PC-3 (cell line): ENCODE measurements around the gene TADA2A. TPM values are rescaled to one million over a fixed set of nuclear protein-coding genes. Genes with fewer than 3 reads are reported as not detected.

Experiments
- ATAC-seq: fragments of 200-7000 bp; cut with Tn5 transposase; 2 replicates; pipeline ENCODE4 v1.9.1; 2020; ENCODE audit warnings: mild to moderate bottlenecking, moderate library complexity
- BruUV-seq: library from RNA; stranded (reverse); fragments of 400-500 nt; replicated peaks from 2 replicates; lab custom pipeline; 2021; lab: Mats Ljungman, UMichigan
- CTCF ChIA-PET: fragments of 300-600 bp; sonication (Branson Sonifier 250); formaldehyde crosslinking; loops from one replicate; lab custom pipeline; 2022; ENCODE audit warnings: antibody characterized with exemption; lab: Charles Lee
- POLR2A ChIA-PET: fragments of 300-600 bp; sonication (Branson Sonifier 250); formaldehyde crosslinking; loops from one replicate; lab custom pipeline; 2022; ENCODE audit warnings: antibody characterized with exemption; ENCODE audit not compliant: unreplicated experiment; lab: Charles Lee
- DNase-seq: peaks from one replicate; pipeline ENCODE4 v3.0.0-alpha.2; 2015
- H2AFZ ChIP-seq: fragments of 300-600 bp; sonication (generic); 2 replicates; pipeline ENCODE4 v1.6.0; 2016; ENCODE audit warnings: antibody characterized with exemption, low read length
- H3F3A ChIP-seq: fragments of 300-600 bp; sonication (generic); one replicate; pipeline ENCODE4 v1.6.0; 2017; ENCODE audit warnings: antibody characterized with exemption, low read length, control low read depth, mild to moderate bottlenecking; ENCODE audit not compliant: unreplicated experiment
- H3K27ac ChIP-seq: fragments of 300-600 bp; sonication (generic); 2 replicates; pipeline ENCODE4 v1.5.1; 2016; ENCODE audit warnings: mild to moderate bottlenecking, low read length
- H3K27me3 ChIP-seq: fragments of 300-600 bp; sonication (generic); 2 replicates; pipeline ENCODE4 v1.6.1; 2016; ENCODE audit warnings: low read length, mixed read lengths
- H3K36me3 ChIP-seq: fragments of 300-600 bp; sonication (generic); 2 replicates; pipeline ENCODE4 v1.6.1; 2016; ENCODE audit warnings: low read depth, mixed run types, low read length, mixed read lengths
- H3K4me1 ChIP-seq: fragments of 300-600 bp; sonication (generic); 2 replicates; pipeline ENCODE4 v1.5.1; 2016; ENCODE audit warnings: low read length; ENCODE audit not compliant: insufficient read depth
- H3K4me2 ChIP-seq: fragments of 300-600 bp; sonication (generic); 2 replicates; pipeline ENCODE4 v1.6.0; 2016; ENCODE audit warnings: low read length
- H3K4me3 ChIP-seq: fragments of 300-600 bp; sonication (generic); 2 replicates; pipeline ENCODE4 v1.5.1; 2016; ENCODE audit warnings: mild to moderate bottlenecking, low read length, mixed read lengths
- H3K79me2 ChIP-seq: fragments of 300-600 bp; sonication (generic); 2 replicates; pipeline ENCODE4 v1.6.1; 2017; ENCODE audit warnings: low read length, mixed read lengths
- H3K9ac ChIP-seq: fragments of 300-600 bp; sonication (generic); 2 replicates; pipeline ENCODE4 v1.6.0; 2016; ENCODE audit warnings: mild to moderate bottlenecking, low read length
- H3K9me2 ChIP-seq: fragments of 300-600 bp; sonication (generic); replicated peaks from 2 replicates; pipeline ENCODE4 v1.6.1; 2016; ENCODE audit warnings: mixed run types, low read length, mixed read lengths
- H3K9me3 ChIP-seq: fragments of 300-600 bp; sonication (generic); 2 replicates; pipeline ENCODE4 v1.6.1; 2016; ENCODE audit warnings: low read length, mixed read lengths
- H4K20me1 ChIP-seq: fragments of 300-600 bp; sonication (generic); 2 replicates; pipeline ENCODE4 v1.6.1; 2016; ENCODE audit warnings: low read length, mixed read lengths
- CTCF ChIP-seq: fragments of 300-600 bp; sonication (generic); conservative IDR thresholded peaks from 2 replicates; pipeline ENCODE4 v1.5.1; 2017; ENCODE audit warnings: antibody characterized with exemption, low read depth, mild to moderate bottlenecking, low read length
- EZH2 ChIP-seq: fragments of 300-600 bp; sonication (generic); IDR thresholded peaks from one replicate; pipeline ENCODE4 v1.6.1; 2017; ENCODE audit warnings: antibody characterized with exemption, mild to moderate bottlenecking, low read length; ENCODE audit not compliant: unreplicated experiment
- EZH2phosphoT487 ChIP-seq: fragments of 300-600 bp; sonication (generic); IDR thresholded peaks from 2 replicates; pipeline ENCODE4 v1.6.1; 2018; ENCODE audit warnings: mild to moderate bottlenecking, antibody characterized with exemption, low read length, borderline replicate concordance
- intact Hi-C: fragments of 100-400 bp; cut with micrococcal nuclease; formaldehyde crosslinking; loops from 2 replicates; pipeline ENCODE4 v1.9.0; 2023
- total RNA-seq: library from RNA; depleted of rRNA; stranded (reverse); fragments of >200 nt; gene quantifications from 2 replicates; pipeline ENCODE4 v1.2.3, GENCODE V29; 2014

The TADA2A gene
- total RNA-seq, 1 experiment from 2014 or later: 16.5 TPM

GRCh38 chr17:37391146-37391545 is 15.5 kb upstream of the TADA2A start:
- Histone ChIP-seq H3K9me3 (no peaks in the 10 kb centered on the region), H3K9me2 (no peaks in the 10 kb centered on the region), H2AFZ (no peak overlapping the region), H3K36me3 (no peaks in the 10 kb centered on the region), H4K20me1 (no peaks in the 10 kb centered on the region), H3K9ac (no peak overlapping the region), H3K79me2 (no peaks in the 10 kb centered on the region), H3K27ac (no peak overlapping the region), H3K4me3 (no peak overlapping the region), H3K27me3 (no peaks in the 10 kb centered on the region), H3K4me2 (no peak overlapping the region), H3F3A (no peaks in the 10 kb centered on the region), H3K4me1 (no peaks in the 10 kb centered on the region)
- DNase-seq (no peak), ATAC-seq (no peak)
- intact Hi-C loops: no loop called here
- TF ChIP-seq CTCF: no peak
- TF ChIP-seq EZH2: no peak
- TF ChIP-seq EZH2phosphoT487: no peak
- ChIA-PET CTCF (no interaction called here), POLR2A (no interaction called here)
- BruUV-seq: no TSS peak

GRCh38 chr17:37392024-37392590 is 14.6 kb upstream of the TADA2A start:
- no peaks in the 10 kb centered on the region for H3F3A ChIP-seq
- H3K27me3 ChIP-seq: no peaks in the 10 kb centered on the region
- H3K4me3 ChIP-seq: no peak overlapping the region
- no TSS peak for BruUV-seq
- no peak overlapping the region for H3K27ac ChIP-seq
- H3K36me3 ChIP-seq: no peaks in the 10 kb centered on the region
- no peaks in the 10 kb centered on the region for H3K9me3 ChIP-seq
- H4K20me1 ChIP-seq: no peaks in the 10 kb centered on the region
- H3K9me2 ChIP-seq: no peaks in the 10 kb centered on the region
- TF ChIP-seq EZH2: no peak
- no peak for TF ChIP-seq EZH2phosphoT487
- TF ChIP-seq CTCF: no peak
- CTCF ChIA-PET: interaction anchor here (1.0 kb wide), 1 partner anchor 19 kb away, joined by 3 read pairs; no protein-coding TSS in a partner anchor
- ATAC-seq: no peak
- no peaks in the 10 kb centered on the region for H3K79me2 ChIP-seq
- H3K4me1 ChIP-seq: no peaks in the 10 kb centered on the region
- intact Hi-C loops: no loop called here
- no peak overlapping the region for H3K4me2 ChIP-seq
- peak; percentile 2 for DNase-seq
- H2AFZ ChIP-seq: no peak overlapping the region
- POLR2A ChIA-PET: no interaction called here
- H3K9ac ChIP-seq: no peak overlapping the region

GRCh38 chr17:37393352-37393751 is 13.3 kb upstream of the TADA2A start:
- H3K36me3 ChIP-seq: no peaks in the 10 kb centered on the region; the same call in 1 of the 2 replicates
- H3K27me3 ChIP-seq: no peaks in the 10 kb centered on the region
- H3F3A ChIP-seq: no peaks in the 10 kb centered on the region
- no TSS peak for BruUV-seq
- ChIA-PET POLR2A (no interaction called here), CTCF (no interaction called here)
- DNase-seq: no peak
- H3K27ac ChIP-seq: no peak overlapping the region
- no peak for TF ChIP-seq CTCF
- no peak for TF ChIP-seq EZH2
- TF ChIP-seq EZH2phosphoT487: no peak
- H3K4me3 ChIP-seq: no peak overlapping the region
- intact Hi-C loops: no loop called here
- no peaks in the 10 kb centered on the region for H4K20me1 ChIP-seq
- H3K9ac ChIP-seq: no peak overlapping the region
- no peaks in the 10 kb centered on the region for H3K9me3 ChIP-seq
- no peak overlapping the region for H2AFZ ChIP-seq
- no peak for ATAC-seq
- H3K79me2 ChIP-seq: no peaks in the 10 kb centered on the region
- no peaks in the 10 kb centered on the region for H3K4me1 ChIP-seq
- no peak overlapping the region for H3K4me2 ChIP-seq
- H3K9me2 ChIP-seq: no peaks in the 10 kb centered on the region
